ENCODE data around the gene PBX2.
A peak's percentile ranks its signal among the peaks of the same experiment; 100 is the strongest.

The PBX2 gene

GRCh38 chr6:32183483-32184083 lies 6.4 kb downstream of the PBX2 start:
- Histone ChIP-seq H3K27me3 (ENCODE audit: insufficient read depth, low read length, poor library complexity) (no peaks in the 10 kb centered on the region), H3K9me3 (ENCODE audit: insufficient read depth, low read length, severe bottlenecking) (no peaks in the 10 kb centered on the region), H4K20me1 (ENCODE audit: insufficient read depth, low read length) (no peaks in the 10 kb centered on the region), H3K4me1 (ENCODE audit: insufficient read depth, low read length) (peaks cover 43% of the 10 kb centered on the region), H2AFZ (ENCODE audit: low read depth, low read length) (no peak overlapping the region), H3K36me3 (ENCODE audit: insufficient read depth, low read length) (peaks cover 80% of the 10 kb centered on the region), H3K4me3 (ENCODE audit: low read depth in 1 of 2, low read length in 2 of 2) (no peak overlapping the region), H3K27ac (ENCODE audit: low read length) (no peak overlapping the region), H3K9ac (ENCODE audit: low read depth, low read length) (no peak overlapping the region), H3K79me2 (ENCODE audit: insufficient read depth, low read length) (peaks cover 35% of the 10 kb centered on the region), H3K4me2 (ENCODE audit: insufficient read depth, low read length) (no peak overlapping the region)
- DNase-seq (no peak), ATAC-seq (ENCODE audit: insufficient read depth, low read depth) (peak; percentile 10; the same call in 1 of the 3 replicates)
- TF ChIP-seq CTCF (IDR thresholded peaks at IDR 0.05; ENCODE audit: borderline replicate concordance, extremely low read depth, low read length, poor library complexity, severe bottlenecking) (no peak), EZH2 (IDR thresholded peaks at IDR 0.05; ENCODE audit: borderline replicate concordance, low read depth, low read length, severe bottlenecking) (no peak)

- TF ChIP-seq CTCF (IDR thresholded peaks at IDR 0.05; ENCODE audit: borderline replicate concordance, extremely low read depth, low read length, poor library complexity, severe bottlenecking) (no peak), EZH2 (IDR thresholded peaks at IDR 0.05; ENCODE audit: borderline replicate concordance, low read depth, low read length, severe bottlenecking) (no peak)
- peaks cover 37% of the 10 kb centered on the region for H3K4me1 ChIP-seq (ENCODE audit: insufficient read depth, low read length)
- no peak overlapping the region for H3K4me2 ChIP-seq (ENCODE audit: insufficient read depth, low read length)
- H3K9ac ChIP-seq (ENCODE audit: low read depth, low read length) = no peak overlapping the region
- H3K79me2 ChIP-seq (ENCODE audit: insufficient read depth, low read length) = peaks cover 31% of the 10 kb centered on the region
- DNase-seq (no peak), ATAC-seq (ENCODE audit: insufficient read depth, low read depth) (no peak)
- no peaks in the 10 kb centered on the region for H3K9me3 ChIP-seq (ENCODE audit: insufficient read depth, low read length, severe bottlenecking)
- H3K4me3 ChIP-seq (ENCODE audit: low read depth in 1 of 2, low read length in 2 of 2) = no peak overlapping the region
- no peak overlapping the region for H3K27ac ChIP-seq (ENCODE audit: low read length)
- H3K36me3 ChIP-seq (ENCODE audit: insufficient read depth, low read length) = peaks cover 75% of the 10 kb centered on the region
- H3K27me3 ChIP-seq (ENCODE audit: insufficient read depth, low read length, poor library complexity) = no peaks in the 10 kb centered on the region
- no peaks in the 10 kb centered on the region for H4K20me1 ChIP-seq (ENCODE audit: insufficient read depth, low read length)
- H2AFZ ChIP-seq (ENCODE audit: low read depth, low read length) = no peak overlapping the region
Measured at GRCh38 chr6:32183030-32183429, 7.0 kb downstream of the PBX2 start.

GRCh38 chr6:32182555-32182981 lies 7.4 kb downstream of the PBX2 start:
- no peak overlapping the region for H3K4me3 ChIP-seq (ENCODE audit: low read depth in 1 of 2, low read length in 2 of 2)
- peaks cover 34% of the 10 kb centered on the region for H3K4me1 ChIP-seq (ENCODE audit: insufficient read depth, low read length)
- peaks cover 70% of the 10 kb centered on the region for H3K36me3 ChIP-seq (ENCODE audit: insufficient read depth, low read length)
- H3K27me3 ChIP-seq (ENCODE audit: insufficient read depth, low read length, poor library complexity) = no peaks in the 10 kb centered on the region
- H3K9ac ChIP-seq (ENCODE audit: low read depth, low read length) = no peak overlapping the region
- H2AFZ ChIP-seq (ENCODE audit: low read depth, low read length) = no peak overlapping the region
- no peaks in the 10 kb centered on the region for H4K20me1 ChIP-seq (ENCODE audit: insufficient read depth, low read length)
- no peaks in the 10 kb centered on the region for H3K9me3 ChIP-seq (ENCODE audit: insufficient read depth, low read length, severe bottlenecking)
- ATAC-seq (ENCODE audit: insufficient read depth, low read depth) (no peak), DNase-seq (no peak)
- no peak overlapping the region for H3K27ac ChIP-seq (ENCODE audit: low read length)
- no peak for TF ChIP-seq EZH2 (IDR thresholded peaks at IDR 0.05; ENCODE audit: borderline replicate concordance, low read depth, low read length, severe bottlenecking)
- no peak for TF ChIP-seq CTCF (IDR thresholded peaks at IDR 0.05; ENCODE audit: borderline replicate concordance, extremely low read depth, low read length, poor library complexity, severe bottlenecking)
- no peak overlapping the region for H3K4me2 ChIP-seq (ENCODE audit: insufficient read depth, low read length)
- H3K79me2 ChIP-seq (ENCODE audit: insufficient read depth, low read length) = peaks cover 26% of the 10 kb centered on the region

All from DND-41 (cell line).